Measurements from ENCODE around the gene RNF41. TPM values are rescaled to one million over a fixed set of nuclear protein-coding genes. Genes with fewer than 3 reads are reported as not detected.

RNF41 gene
- total and polyA plus RNA-seq, 3 experiments from 2014 or later, result 41.2 to 47.4 (median 42.3) TPM

DNA sequence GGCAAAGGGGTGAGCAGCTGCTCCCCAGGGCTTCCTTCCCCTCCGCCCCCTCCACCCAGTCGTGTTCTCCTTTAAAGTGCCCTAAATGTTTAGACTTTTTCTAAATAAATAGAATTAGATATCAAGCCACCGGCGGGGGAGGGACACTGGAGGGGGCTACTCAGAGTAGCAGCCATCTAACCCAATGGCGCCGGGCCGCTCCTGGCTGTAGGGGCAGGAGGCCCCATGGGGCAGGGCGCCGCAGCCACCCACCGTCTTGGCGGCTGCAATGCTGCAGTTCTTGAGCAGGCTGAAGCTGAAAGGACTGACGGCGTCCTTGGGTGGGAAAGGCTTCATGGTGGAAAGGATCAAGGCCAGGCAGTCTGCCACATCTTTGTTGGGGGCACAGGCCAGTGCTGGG lies 21.3 kb upstream of the RNF41 start:
- DNase-seq, result no peak
- Mint-ChIP-seq H3K9me3 (no peaks in the 10 kb centered on the region), H3K27me3 (no peaks in the 10 kb centered on the region), H3K4me3 (no peak overlapping the region), H3K27ac (no peak overlapping the region), H3K36me3 (peaks cover 0 to 82% (median 6%) of the 10 kb centered on the region in 3 donors), H3K4me1 (no peaks in the 10 kb centered on the region)
- no peaks in the 10 kb centered on the region for H3K27me3 ChIP-seq (ENCODE audit: insufficient read depth, low read length, poor library complexity, severe bottlenecking)
- no peaks in the 10 kb centered on the region for H3K9me3 ChIP-seq (ENCODE audit: low read length)
- no peak overlapping the region for H3K27ac ChIP-seq (ENCODE audit: low read depth, low read length)
- ChIA-PET POLR2A (no interaction called here), CTCF (no interaction called here)
- H3K4me1 ChIP-seq (ENCODE audit: insufficient read depth, low read length), result no peaks in the 10 kb centered on the region
- H3K36me3 ChIP-seq (ENCODE audit: insufficient read depth, low read length), result peaks cover 48% of the 10 kb centered on the region
- H3K4me3 ChIP-seq (ENCODE audit: low read length), result no peak overlapping the region

DNA sequence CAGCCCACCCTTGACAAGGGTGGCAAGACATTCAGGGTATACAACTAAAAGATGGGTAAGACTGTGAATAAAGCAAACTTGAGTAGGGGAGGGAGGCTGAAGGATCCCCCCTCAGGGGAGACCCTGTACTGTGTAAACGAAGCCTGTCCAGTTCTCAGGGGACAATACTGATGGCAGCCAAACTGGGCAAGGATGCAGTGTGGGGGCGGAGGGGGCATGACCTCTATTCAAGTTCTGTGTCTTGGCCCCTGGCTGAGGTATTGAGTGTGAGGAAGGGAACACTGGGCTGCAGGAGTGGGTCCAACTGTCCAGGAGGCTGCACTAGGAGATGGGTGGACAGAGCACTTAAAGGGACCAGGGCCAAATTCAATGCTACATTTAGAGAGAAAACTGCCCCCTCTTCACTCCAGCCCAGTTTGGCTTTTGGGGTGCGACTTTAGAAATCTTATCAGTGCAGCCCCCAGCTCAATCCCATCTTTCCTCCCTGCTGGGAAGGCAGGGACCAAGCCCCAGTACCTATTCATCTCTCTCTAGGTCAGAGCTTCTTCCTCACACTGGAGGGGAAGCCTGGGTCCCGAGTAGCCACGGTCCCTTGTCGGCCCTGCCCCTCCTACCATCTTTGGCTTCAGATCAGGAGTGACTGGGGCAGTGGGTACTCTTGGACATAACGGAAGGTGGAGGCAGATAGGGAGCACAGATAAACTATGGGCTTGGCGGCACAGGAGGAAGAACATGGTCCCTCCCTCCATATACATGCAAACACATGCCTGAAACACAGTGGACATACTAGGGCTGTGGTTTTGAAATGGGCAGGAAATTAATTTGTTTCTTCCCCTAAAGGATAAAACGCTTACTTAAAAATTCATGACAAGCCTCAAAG lies 19.9 kb upstream of the RNF41 start:
- ChIA-PET CTCF (no interaction called here), POLR2A (no interaction called here)
- Histone ChIP-seq H3K9me3 (ENCODE audit: low read length) (no peaks in the 10 kb centered on the region), H3K36me3 (ENCODE audit: insufficient read depth, low read length) (peaks cover 40% of the 10 kb centered on the region), H3K27me3 (ENCODE audit: insufficient read depth, low read length, poor library complexity, severe bottlenecking) (no peaks in the 10 kb centered on the region), H3K4me1 (ENCODE audit: insufficient read depth, low read length) (no peaks in the 10 kb centered on the region), H3K27ac (ENCODE audit: low read depth, low read length) (no peak overlapping the region), H3K4me3 (ENCODE audit: low read length) (no peak overlapping the region)
- Mint-ChIP-seq H3K36me3 (peaks cover 0 to 75% (median 6%) of the 10 kb centered on the region in 3 donors), H3K27ac (peak overlapping the region in 4 of 8 donors; percentile 14 to 89 (median 30)), H3K4me1 (no peaks in the 10 kb centered on the region), H3K27me3 (no peaks in the 10 kb centered on the region), H3K9me3 (no peaks in the 10 kb centered on the region), H3K4me3 (no peak overlapping the region)
- no peak for DNase-seq

DNA sequence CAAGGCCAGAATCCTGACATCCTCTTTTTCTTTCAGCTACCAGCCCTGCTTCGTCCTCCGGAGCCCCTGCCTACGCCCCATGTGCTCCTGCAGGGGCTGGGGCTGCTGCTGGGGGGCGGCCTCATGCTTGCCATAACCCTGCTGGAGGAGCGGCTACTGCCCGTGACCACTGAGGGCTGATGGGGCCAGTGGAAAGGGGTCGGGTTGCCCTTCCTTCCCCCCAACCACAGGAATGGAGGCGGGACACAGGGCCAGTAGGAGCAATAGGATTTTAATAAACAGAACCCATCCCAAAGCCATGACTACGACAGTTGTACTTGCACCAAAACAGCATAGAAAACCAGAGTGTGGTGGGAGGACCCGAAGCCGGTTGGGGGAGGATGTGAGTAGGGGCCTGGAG lies 15.8 kb upstream of the RNF41 start:
- Histone ChIP-seq H3K27me3 (ENCODE audit: insufficient read depth, low read length, poor library complexity, severe bottlenecking) (no peaks in the 10 kb centered on the region), H3K36me3 (ENCODE audit: insufficient read depth, low read length) (peaks cover 10% of the 10 kb centered on the region), H3K27ac (ENCODE audit: low read depth, low read length) (no peak overlapping the region), H3K9me3 (ENCODE audit: low read length) (no peaks in the 10 kb centered on the region), H3K4me3 (ENCODE audit: low read length) (no peak overlapping the region), H3K4me1 (ENCODE audit: insufficient read depth, low read length) (no peaks in the 10 kb centered on the region)
- DNase-seq, result no peak
- Mint-ChIP-seq H3K27ac (peak overlapping the region in 1 of 8 donors; percentile 58), H3K4me3 (no peak overlapping the region), H3K36me3 (peaks cover 0 to 43% (median 1%) of the 10 kb centered on the region in 3 donors), H3K27me3 (no peaks in the 10 kb centered on the region), H3K4me1 (no peaks in the 10 kb centered on the region), H3K9me3 (no peaks in the 10 kb centered on the region)
- CTCF ChIA-PET, result interaction anchor here (1.3 kb wide), 1 partner anchor 15 kb away, joined by 3 read pairs; no protein-coding TSS in a partner anchor
- POLR2A ChIA-PET, result no interaction called here

DNA sequence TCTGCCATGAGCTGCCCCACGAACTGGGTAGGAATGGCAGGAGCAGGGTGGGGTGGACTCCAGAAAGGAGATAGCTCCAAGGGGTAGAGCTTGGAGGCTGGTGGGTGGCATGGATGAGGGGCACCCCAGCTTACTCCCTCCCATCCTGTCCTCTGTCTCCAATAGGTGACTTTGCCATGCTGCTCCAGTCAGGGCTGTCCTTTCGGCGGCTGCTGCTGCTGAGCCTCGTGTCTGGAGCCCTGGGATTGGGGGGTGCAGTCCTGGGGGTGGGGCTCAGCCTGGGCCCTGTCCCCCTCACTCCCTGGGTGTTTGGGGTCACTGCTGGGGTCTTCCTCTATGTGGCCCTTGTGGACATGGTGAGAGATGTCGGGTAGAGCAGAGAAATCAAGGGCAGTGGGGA lies 15.3 kb upstream of the RNF41 start:
- Mint-ChIP-seq H3K27me3 (no peaks in the 10 kb centered on the region), H3K4me1 (no peaks in the 10 kb centered on the region), H3K27ac (peak overlapping the region in 1 of 8 donors; percentile 54), H3K9me3 (no peaks in the 10 kb centered on the region), H3K4me3 (no peak overlapping the region), H3K36me3 (peaks cover 0 to 38% (median 1%) of the 10 kb centered on the region in 3 donors)
- ChIA-PET POLR2A (interaction anchor here (0.6 kb wide), 1 partner anchor 182 kb away, joined by 6 read pairs; no protein-coding TSS in a partner anchor), CTCF (interaction anchor here (1.0 to 1.3 kb wide), 2 partner anchors 15 to 22 kb away, joined by 3 to 4 read pairs; partner anchors contain the start of gene ANKRD52)
- Histone ChIP-seq H3K36me3 (ENCODE audit: insufficient read depth, low read length) (peaks cover 7% of the 10 kb centered on the region), H3K9me3 (ENCODE audit: low read length) (no peaks in the 10 kb centered on the region), H3K27me3 (ENCODE audit: insufficient read depth, low read length, poor library complexity, severe bottlenecking) (no peaks in the 10 kb centered on the region), H3K27ac (ENCODE audit: low read depth, low read length) (no peak overlapping the region), H3K4me3 (ENCODE audit: low read length) (no peak overlapping the region), H3K4me1 (ENCODE audit: insufficient read depth, low read length) (no peaks in the 10 kb centered on the region)
- DNase-seq, result no peak

DNA sequence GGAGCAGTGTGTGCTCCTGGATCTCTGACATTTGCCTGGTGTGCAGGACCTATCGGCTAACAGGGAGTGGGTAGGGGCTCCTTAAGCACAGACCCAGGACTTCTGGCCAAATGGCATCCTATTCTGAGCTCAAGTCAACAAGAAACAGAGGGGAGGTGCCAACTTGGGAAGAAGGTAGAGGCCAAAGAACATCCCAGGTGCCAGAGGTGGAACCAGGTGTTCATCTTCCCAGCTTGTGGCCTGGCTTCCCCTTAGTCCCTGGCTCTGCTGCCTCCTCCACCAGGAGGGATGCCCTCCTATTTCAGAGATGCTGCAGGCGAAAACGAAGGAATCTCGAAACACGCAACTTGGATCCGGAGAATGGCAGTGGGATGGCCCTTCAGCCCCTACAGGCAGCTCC lies 14.4 kb upstream of the RNF41 start:
- Histone ChIP-seq H3K27ac (ENCODE audit: low read depth, low read length) (no peak overlapping the region), H3K36me3 (ENCODE audit: insufficient read depth, low read length) (no peaks in the 10 kb centered on the region), H3K27me3 (ENCODE audit: insufficient read depth, low read length, poor library complexity, severe bottlenecking) (no peaks in the 10 kb centered on the region), H3K4me3 (ENCODE audit: low read length) (no peak overlapping the region), H3K9me3 (ENCODE audit: low read length) (no peaks in the 10 kb centered on the region), H3K4me1 (ENCODE audit: insufficient read depth, low read length) (no peaks in the 10 kb centered on the region)
- Mint-ChIP-seq H3K36me3 (peaks cover 0 to 29% (median 0%) of the 10 kb centered on the region in 3 donors), H3K4me1 (no peaks in the 10 kb centered on the region), H3K9me3 (no peaks in the 10 kb centered on the region), H3K4me3 (no peak overlapping the region), H3K27me3 (no peaks in the 10 kb centered on the region), H3K27ac (no peak overlapping the region)
- DNase-seq, result no peak
- POLR2A ChIA-PET, result interaction anchor here (0.6 kb wide), 2 partner anchors 181 to 442 kb away, joined by 6 to 7 read pairs; no protein-coding TSS in a partner anchor
- CTCF ChIA-PET, result no interaction called here

DNA sequence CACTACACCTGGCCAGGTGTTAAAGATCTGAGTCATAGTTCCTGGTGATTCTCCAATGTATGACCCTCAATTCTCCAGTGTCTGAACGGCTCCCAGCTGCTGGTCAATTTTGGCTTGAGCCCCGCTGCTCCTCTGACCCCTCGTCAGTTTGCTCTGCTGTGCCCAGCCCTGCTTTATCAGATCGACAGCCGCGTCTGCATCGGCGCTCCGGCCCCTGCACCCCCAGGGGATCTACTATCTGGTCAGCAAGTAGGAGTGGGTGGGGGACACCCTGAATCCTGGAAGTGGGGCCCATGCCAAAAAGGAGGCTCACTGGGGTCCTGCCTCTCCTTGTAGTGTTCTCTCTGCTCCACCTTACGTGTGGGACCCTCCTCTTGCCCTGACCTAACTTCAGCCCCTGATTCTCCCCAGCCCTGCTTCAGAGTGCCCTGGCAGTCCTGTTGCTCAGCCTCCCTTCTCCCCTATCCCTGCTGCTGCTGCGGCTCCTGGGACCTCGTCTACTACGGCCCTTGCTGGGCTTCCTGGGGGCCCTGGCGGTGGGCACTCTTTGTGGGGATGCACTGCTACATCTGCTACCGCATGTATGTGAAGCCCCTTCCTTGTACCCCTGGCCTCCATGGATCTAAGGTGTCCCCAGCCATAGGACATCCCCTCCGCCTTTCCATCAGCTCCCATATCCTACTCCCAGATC lies 13.2 kb upstream of the RNF41 start:
- H3K9me3 ChIP-seq (ENCODE audit: low read length), result no peaks in the 10 kb centered on the region
- H3K4me1 Mint-ChIP-seq, result no peaks in the 10 kb centered on the region
- POLR2A ChIA-PET, result interaction anchor here (1.1 kb wide), 1 partner anchor 22 kb away, joined by 3 read pairs; no protein-coding TSS in a partner anchor
- no peak overlapping the region for H3K27ac Mint-ChIP-seq
- no peaks in the 10 kb centered on the region for H3K9me3 Mint-ChIP-seq
- H3K27ac ChIP-seq (ENCODE audit: low read depth, low read length), result no peak overlapping the region
- H3K4me3 ChIP-seq (ENCODE audit: low read length), result no peak overlapping the region
- H3K4me1 ChIP-seq (ENCODE audit: insufficient read depth, low read length), result no peaks in the 10 kb centered on the region
- no peaks in the 10 kb centered on the region for H3K27me3 Mint-ChIP-seq
- peaks cover 0 to 18% (median 0%) of the 10 kb centered on the region in 3 donors for H3K36me3 Mint-ChIP-seq
- H3K36me3 ChIP-seq (ENCODE audit: insufficient read depth, low read length), result no peaks in the 10 kb centered on the region
- CTCF ChIA-PET, result interaction anchor here (1.5 to 2.0 kb wide), 2 partner anchors 13 to 22 kb away, joined by 3 to 9 read pairs; partner anchors contain the start of gene RNF41
- DNase-seq, result no peak
- H3K27me3 ChIP-seq (ENCODE audit: insufficient read depth, low read length, poor library complexity, severe bottlenecking), result no peaks in the 10 kb centered on the region
- H3K4me3 Mint-ChIP-seq, result no peak overlapping the region

DNA sequence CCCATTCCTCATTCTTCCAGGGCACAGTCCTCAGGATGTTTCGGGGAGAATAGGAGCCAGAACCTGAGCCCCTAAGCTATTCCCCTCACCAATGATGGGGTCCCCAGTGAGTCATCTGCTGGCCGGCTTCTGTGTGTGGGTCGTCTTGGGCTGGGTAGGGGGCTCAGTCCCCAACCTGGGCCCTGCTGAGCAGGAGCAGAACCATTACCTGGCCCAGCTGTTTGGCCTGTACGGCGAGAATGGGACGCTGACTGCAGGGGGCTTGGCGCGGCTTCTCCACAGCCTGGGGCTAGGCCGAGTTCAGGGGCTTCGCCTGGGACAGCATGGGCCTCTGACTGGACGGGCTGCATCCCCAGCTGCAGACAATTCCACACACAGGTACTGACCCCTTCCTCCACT lies 9.5 kb upstream of the RNF41 start:
- Mint-ChIP-seq H3K27ac (peak overlapping the region in 1 of 8 donors; percentile 51), H3K27me3 (no peaks in the 10 kb centered on the region)
- POLR2A ChIA-PET, result no interaction called here

More for the DNA sequence above, 9.5 kb upstream of the RNF41 start:
- Histone ChIP-seq H3K27me3 (ENCODE audit: insufficient read depth, low read length, poor library complexity, severe bottlenecking) (no peaks in the 10 kb centered on the region), H3K9me3 (ENCODE audit: low read length) (no peaks in the 10 kb centered on the region), H3K36me3 (ENCODE audit: insufficient read depth, low read length) (no peaks in the 10 kb centered on the region), H3K4me1 (ENCODE audit: insufficient read depth, low read length) (no peaks in the 10 kb centered on the region), H3K27ac (ENCODE audit: low read depth, low read length) (no peak overlapping the region), H3K4me3 (ENCODE audit: low read length) (no peak overlapping the region)
- H3K36me3 Mint-ChIP-seq, result peaks cover 0 to 12% (median 0%) of the 10 kb centered on the region in 3 donors
- no peak overlapping the region for H3K4me3 Mint-ChIP-seq
- H3K4me1 Mint-ChIP-seq, result peaks cover 0 to under 1% (median 0%) of the 10 kb centered on the region in 3 donors
- DNase-seq, result no peak
- H3K9me3 Mint-ChIP-seq, result no peaks in the 10 kb centered on the region
- CTCF ChIA-PET, result interaction anchor here (0.7 to 1.1 kb wide), 3 partner anchors 27 to 323 kb away, joined by 3 read pairs; no protein-coding TSS in a partner anchor
